K562 (cell line): ENCODE data around the gene LRRC8C. TPM values are rescaled to one million over a fixed set of nuclear protein-coding genes. Genes with fewer than 3 reads are reported as not detected.

Source experiments
- ARNT ChIP-seq, 2 experiments: fragments of 450-650 bp; IDR thresholded peaks; 2 replicates each; pipeline ENCODE4 v1.6.1; 2016; ENCODE audit warnings: mild to moderate bottlenecking in 1 of 2
- CBFA2T2 ChIP-seq: fragments of 450-650 bp; conservative IDR thresholded peaks from 2 replicates; pipeline ENCODE4 v1.6.1; 2017; ENCODE audit warnings: mild to moderate bottlenecking
- FOXJ3 ChIP-seq: sonication (generic); formaldehyde crosslinking; IDR thresholded peaks from 2 replicates; pipeline ENCODE4 v1.4.0; 2020; ENCODE audit warnings: mild to moderate bottlenecking, missing genetic modification reagents
- FOXM1 ChIP-seq, 2 experiments: fragments of 450-650 bp in 1 of 2; sonication (generic) in 1 of 2; formaldehyde crosslinking in 1 of 2; IDR thresholded peaks; 2 replicates each; pipeline versions ENCODE4 v1.6.1 to v1.9.0; 2017 to 2022; ENCODE audit warnings: low read depth in 2 of 2, mild to moderate bottlenecking in 2 of 2, missing genetic modification reagents in 1 of 2, moderate library complexity in 1 of 2
- GATAD2B ChIP-seq: fragments of 450-650 bp; IDR thresholded peaks from 2 replicates; pipeline ENCODE4 v1.6.1; 2017; ENCODE audit warnings: mild to moderate bottlenecking, borderline replicate concordance
- HDAC6 ChIP-seq: IDR thresholded peaks from 2 replicates; pipeline ENCODE4 v1.6.1; 2012; ENCODE audit warnings: low read depth, mild to moderate bottlenecking, control low read depth, inconsistent platforms, low read length, moderate library complexity
- NFIC ChIP-seq: fragments of 450-650 bp; IDR thresholded peaks from 2 replicates; pipeline ENCODE4 v1.6.1; 2017; ENCODE audit warnings: mild to moderate bottlenecking, inconsistent platforms
- POLR3A ChIP-seq: IDR thresholded peaks from 2 replicates; pipeline ENCODE4 v1.6.1; 2011; ENCODE audit warnings: borderline replicate concordance, mild to moderate bottlenecking, moderate library complexity; ENCODE audit not compliant: insufficient read length, insufficient read depth; ENCODE audit errors: extremely low read depth
- SMARCC2 ChIP-seq: fragments of 450-650 bp; IDR thresholded peaks from 2 replicates; pipeline ENCODE4 v1.6.1; 2017; ENCODE audit warnings: antibody characterized with exemption, moderate library complexity, mild to moderate bottlenecking, low read depth
- ZKSCAN1 ChIP-seq: fragments of 150-350 bp; IDR thresholded peaks from 2 replicates; pipeline ENCODE4 v1.6.1; 2016; ENCODE audit warnings: low read depth, low read length
- ZNF644 ChIP-seq: fragments of 200-800 bp; sonication (Bioruptor generic); IDR thresholded peaks from 2 replicates; pipeline ENCODE4 v1.6.1; 2016; ENCODE audit warnings: low read depth, missing genetic modification characterization, missing compliant biosample characterization
- polyA plus RNA-seq, 8 experiments: library from polyadenylated mRNA; depleted of rRNA in 4 of 8; stranded (reverse) in 5 of 8; unstranded in 3 of 8; fragments of >200 nt; fragmentation: Nextera tagmentation in 2 of 8; fragmentation: Illumina TruSeq in 1 of 8; extraction: Ambion mirVana in 2 of 8; extraction: Trizol in 1 of 8; gene quantifications; 2 replicates each; pipeline versions ENCODE4 v1.2.1 to v1.2.3, GENCODE V29; 2011 to 2014; ENCODE audit warnings: inconsistent platforms in 1 of 8, missing spikeins in 1 of 8
- total RNA-seq, 7 experiments: library from RNA; depleted of rRNA in 6 of 7; stranded (reverse); fragments of >200 nt in 6 of 7; fragmentation: Illumina TruSeq in 2 of 7; extraction: Trizol in 2 of 7; gene quantifications; 2 replicates each; pipeline versions ENCODE4 v1.2.1 to v1.2.3, GENCODE V29; 2011 to 2021; ENCODE audit warnings: low replicate concordance in 1 of 7
- TF ChIP-seq, protein P1 (sequence below): fragments of 450-650 bp; formaldehyde crosslinking; IDR thresholded peaks from 2 replicates; pipeline ENCODE4 v1.4.0; 2022; ENCODE audit warnings: mild to moderate bottlenecking, moderate library complexity
- TF ChIP-seq, protein P2 (sequence below): fragments of 250-450 bp; sonication (Bioruptor Pico); IDR thresholded peaks from 2 replicates; pipeline ENCODE4 v1.4.0; 2020; ENCODE audit warnings: mild to moderate bottlenecking, moderate library complexity, borderline replicate concordance
- TF ChIP-seq, protein P3 (sequence below): sonication (generic); formaldehyde crosslinking; IDR thresholded peaks from 2 replicates; pipeline ENCODE4 v1.5.0; 2020; ENCODE audit warnings: missing genetic modification reagents
- TF ChIP-seq, protein P4 (sequence below): IDR thresholded peaks from 2 replicates; pipeline ENCODE4 v1.6.1; 2012; ENCODE audit warnings: low read depth, low read length, improper control_type of control experiment, borderline replicate concordance
- TF ChIP-seq, protein P5 (sequence below): fragments of 450-650 bp; IDR thresholded peaks from 2 replicates; pipeline ENCODE4 v1.6.1; 2016; ENCODE audit warnings: mild to moderate bottlenecking
- TF ChIP-seq, protein P6 (sequence below), 2 experiments: fragments of 450-650 bp in 1 of 2; sonication (generic) in 1 of 2; formaldehyde crosslinking in 1 of 2; IDR thresholded peaks in 1 of 2; conservative IDR thresholded peaks in 1 of 2; 2 replicates each; pipeline versions ENCODE4 v1.6.1 to v1.8.1; 2016 to 2023; ENCODE audit warnings: mild to moderate bottlenecking in 2 of 2, moderate library complexity in 2 of 2, inconsistent platforms in 1 of 2, missing genetic modification reagents in 1 of 2

LRRC8C gene
- total and polyA plus RNA-seq, 9 of the 15 experiments (the other 6 are each of a cell fraction or from before 2014, with no cell fraction given): 1.00 to 12.5 (median 4.5) TPM

DNA sequence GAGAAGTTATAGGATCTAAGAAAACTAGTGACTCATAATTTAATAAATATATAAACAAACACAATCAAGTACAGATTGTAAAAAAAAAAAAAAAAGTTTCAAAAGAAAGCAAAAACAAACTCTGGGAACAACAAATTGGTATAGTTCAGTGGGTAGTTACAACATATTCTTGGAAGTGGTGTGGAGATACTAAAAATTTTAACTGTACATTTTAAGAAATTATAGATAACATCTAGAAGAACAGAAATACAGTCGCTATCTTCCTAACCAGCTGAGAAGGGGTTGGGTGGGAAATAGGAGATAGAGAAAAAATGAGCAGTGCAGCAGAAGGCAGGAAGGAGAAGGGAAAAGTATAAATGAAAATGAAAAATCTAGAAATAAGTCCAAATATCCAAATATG lies 70.5 kb downstream of the LRRC8C start (continued):
- TF ChIP-seq GATAD2B (peak; percentile 60; the same call in 1 of the 2 replicates), ZKSCAN1 (no peak), FOXJ3 (CRISPR knock-in tag) (no peak), CBFA2T2 (peak; percentile 80), NFIC (peak; percentile 52; the same call in 1 of the 2 replicates), ARNT (IDR thresholded peaks at IDR 0.05) (peak; percentile 58 to 66; a peak in 2 of 4 replicates), HDAC6 (no peak), SMARCC2 (peak; percentile 88), ZNF644 (tag) (0 out of 2 replicates have a peak, but pooled peaks have one; percentile 39), FOXM1 (IDR thresholded peaks at IDR 0.05; ENCODE audit: low read depth) (peak; percentile 92), FOXM1 (CRISPR knock-in tag; IDR thresholded peaks at IDR 0.05; ENCODE audit: low read depth) (no peak), POLR3A (no peak)
- TF ChIP-seq, protein P1, sequence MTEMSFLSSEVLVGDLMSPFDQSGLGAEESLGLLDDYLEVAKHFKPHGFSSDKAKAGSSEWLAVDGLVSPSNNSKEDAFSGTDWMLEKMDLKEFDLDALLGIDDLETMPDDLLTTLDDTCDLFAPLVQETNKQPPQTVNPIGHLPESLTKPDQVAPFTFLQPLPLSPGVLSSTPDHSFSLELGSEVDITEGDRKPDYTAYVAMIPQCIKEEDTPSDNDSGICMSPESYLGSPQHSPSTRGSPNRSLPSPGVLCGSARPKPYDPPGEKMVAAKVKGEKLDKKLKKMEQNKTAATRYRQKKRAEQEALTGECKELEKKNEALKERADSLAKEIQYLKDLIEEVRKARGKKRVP: no peak
- TF ChIP-seq, protein P2, sequence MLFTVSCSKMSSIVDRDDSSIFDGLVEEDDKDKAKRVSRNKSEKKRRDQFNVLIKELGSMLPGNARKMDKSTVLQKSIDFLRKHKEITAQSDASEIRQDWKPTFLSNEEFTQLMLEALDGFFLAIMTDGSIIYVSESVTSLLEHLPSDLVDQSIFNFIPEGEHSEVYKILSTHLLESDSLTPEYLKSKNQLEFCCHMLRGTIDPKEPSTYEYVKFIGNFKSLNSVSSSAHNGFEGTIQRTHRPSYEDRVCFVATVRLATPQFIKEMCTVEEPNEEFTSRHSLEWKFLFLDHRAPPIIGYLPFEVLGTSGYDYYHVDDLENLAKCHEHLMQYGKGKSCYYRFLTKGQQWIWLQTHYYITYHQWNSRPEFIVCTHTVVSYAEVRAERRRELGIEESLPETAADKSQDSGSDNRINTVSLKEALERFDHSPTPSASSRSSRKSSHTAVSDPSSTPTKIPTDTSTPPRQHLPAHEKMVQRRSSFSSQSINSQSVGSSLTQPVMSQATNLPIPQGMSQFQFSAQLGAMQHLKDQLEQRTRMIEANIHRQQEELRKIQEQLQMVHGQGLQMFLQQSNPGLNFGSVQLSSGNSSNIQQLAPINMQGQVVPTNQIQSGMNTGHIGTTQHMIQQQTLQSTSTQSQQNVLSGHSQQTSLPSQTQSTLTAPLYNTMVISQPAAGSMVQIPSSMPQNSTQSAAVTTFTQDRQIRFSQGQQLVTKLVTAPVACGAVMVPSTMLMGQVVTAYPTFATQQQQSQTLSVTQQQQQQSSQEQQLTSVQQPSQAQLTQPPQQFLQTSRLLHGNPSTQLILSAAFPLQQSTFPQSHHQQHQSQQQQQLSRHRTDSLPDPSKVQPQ (CRISPR knock-in tag): no peak
- TF ChIP-seq, protein P3, sequence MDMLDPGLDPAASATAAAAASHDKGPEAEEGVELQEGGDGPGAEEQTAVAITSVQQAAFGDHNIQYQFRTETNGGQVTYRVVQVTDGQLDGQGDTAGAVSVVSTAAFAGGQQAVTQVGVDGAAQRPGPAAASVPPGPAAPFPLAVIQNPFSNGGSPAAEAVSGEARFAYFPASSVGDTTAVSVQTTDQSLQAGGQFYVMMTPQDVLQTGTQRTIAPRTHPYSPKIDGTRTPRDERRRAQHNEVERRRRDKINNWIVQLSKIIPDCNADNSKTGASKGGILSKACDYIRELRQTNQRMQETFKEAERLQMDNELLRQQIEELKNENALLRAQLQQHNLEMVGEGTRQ (CRISPR knock-in tag): no peak
- TF ChIP-seq, protein P4, sequence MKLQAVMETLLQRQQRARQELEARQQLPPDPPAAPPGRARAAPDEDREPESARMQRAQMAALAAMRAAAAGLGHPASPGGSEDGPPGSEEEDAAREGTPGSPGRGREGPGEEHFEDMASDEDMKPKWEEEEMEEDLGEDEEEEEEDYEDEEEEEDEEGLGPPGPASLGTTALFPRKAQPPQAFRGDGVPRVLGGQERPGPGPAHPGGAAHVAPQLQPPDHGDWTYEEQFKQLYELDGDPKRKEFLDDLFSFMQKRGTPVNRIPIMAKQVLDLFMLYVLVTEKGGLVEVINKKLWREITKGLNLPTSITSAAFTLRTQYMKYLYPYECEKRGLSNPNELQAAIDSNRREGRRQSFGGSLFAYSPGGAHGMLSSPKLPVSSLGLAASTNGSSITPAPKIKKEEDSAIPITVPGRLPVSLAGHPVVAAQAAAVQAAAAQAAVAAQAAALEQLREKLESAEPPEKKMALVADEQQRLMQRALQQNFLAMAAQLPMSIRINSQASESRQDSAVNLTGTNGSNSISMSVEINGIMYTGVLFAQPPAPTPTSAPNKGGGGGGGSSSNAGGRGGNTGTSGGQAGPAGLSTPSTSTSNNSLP: 0 out of 2 replicates have a peak, but pooled peaks have one; percentile 66
- TF ChIP-seq, protein P5, sequence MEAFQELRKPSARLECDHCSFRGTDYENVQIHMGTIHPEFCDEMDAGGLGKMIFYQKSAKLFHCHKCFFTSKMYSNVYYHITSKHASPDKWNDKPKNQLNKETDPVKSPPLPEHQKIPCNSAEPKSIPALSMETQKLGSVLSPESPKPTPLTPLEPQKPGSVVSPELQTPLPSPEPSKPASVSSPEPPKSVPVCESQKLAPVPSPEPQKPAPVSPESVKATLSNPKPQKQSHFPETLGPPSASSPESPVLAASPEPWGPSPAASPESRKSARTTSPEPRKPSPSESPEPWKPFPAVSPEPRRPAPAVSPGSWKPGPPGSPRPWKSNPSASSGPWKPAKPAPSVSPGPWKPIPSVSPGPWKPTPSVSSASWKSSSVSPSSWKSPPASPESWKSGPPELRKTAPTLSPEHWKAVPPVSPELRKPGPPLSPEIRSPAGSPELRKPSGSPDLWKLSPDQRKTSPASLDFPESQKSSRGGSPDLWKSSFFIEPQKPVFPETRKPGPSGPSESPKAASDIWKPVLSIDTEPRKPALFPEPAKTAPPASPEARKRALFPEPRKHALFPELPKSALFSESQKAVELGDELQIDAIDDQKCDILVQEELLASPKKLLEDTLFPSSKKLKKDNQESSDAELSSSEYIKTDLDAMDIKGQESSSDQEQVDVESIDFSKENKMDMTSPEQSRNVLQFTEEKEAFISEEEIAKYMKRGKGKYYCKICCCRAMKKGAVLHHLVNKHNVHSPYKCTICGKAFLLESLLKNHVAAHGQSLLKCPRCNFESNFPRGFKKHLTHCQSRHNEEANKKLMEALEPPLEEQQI: peak; percentile 85
- TF ChIP-seq, protein P6, sequence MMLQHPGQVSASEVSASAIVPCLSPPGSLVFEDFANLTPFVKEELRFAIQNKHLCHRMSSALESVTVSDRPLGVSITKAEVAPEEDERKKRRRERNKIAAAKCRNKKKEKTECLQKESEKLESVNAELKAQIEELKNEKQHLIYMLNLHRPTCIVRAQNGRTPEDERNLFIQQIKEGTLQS (IDR thresholded peaks at IDR 0.05): peak; percentile 40; the same call in 1 of the 2 replicates
- TF ChIP-seq, protein P6 (CRISPR knock-in tag; conservative IDR thresholded peaks at IDR 0.05): no peak
